GM12873 (cell line): ENCODE results near the gene SPAG4.

Experiments used
- TF ChIP-seq, protein P1 (sequence below): IDR thresholded peaks from 2 replicates; pipeline ENCODE4 v1.5.1; 2012; ENCODE audit warnings: low read depth, mild to moderate bottlenecking, moderate library complexity, low read length, control low read depth; ENCODE audit not compliant: insufficient read depth; ENCODE audit errors: missing control alignments

The SPAG4 gene

DNA sequence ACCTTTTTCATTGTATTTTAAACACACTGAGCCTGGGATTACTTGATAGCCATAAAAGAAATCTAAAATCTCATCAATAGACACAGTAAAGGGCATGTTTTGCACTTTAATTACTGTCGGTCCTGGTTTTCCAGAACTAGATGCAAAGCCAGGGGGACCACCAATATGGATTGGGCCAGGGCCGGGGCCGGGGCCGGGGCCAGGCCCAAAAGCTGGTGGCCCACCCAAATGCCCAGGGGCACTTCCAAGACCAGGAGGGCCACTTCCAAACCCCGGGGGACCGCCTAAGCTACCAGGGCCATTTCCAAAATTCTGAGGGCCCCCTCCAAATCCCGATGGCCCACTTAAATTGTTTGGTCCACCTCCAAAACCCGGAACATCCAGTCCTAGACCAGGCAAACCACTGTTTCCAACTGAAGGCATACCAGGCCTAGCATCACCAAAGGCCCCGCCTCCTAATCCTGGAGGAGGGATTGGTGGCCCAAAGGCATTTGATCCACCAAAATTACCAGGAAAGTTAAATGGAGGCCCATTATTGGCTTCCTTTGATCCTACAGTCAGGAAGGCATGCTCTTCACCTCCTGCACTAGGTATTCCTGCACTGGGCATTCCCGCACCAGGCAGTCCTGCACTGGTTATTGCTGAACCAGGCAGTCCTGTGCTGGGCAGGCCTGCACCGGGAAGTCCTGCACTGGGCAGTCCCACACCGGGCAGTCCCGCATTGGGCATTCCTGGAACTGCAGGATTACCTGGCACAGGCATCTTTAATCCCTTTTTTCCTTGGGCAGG lies 37.2 kb downstream of the SPAG4 start:
- TF ChIP-seq, protein P1, sequence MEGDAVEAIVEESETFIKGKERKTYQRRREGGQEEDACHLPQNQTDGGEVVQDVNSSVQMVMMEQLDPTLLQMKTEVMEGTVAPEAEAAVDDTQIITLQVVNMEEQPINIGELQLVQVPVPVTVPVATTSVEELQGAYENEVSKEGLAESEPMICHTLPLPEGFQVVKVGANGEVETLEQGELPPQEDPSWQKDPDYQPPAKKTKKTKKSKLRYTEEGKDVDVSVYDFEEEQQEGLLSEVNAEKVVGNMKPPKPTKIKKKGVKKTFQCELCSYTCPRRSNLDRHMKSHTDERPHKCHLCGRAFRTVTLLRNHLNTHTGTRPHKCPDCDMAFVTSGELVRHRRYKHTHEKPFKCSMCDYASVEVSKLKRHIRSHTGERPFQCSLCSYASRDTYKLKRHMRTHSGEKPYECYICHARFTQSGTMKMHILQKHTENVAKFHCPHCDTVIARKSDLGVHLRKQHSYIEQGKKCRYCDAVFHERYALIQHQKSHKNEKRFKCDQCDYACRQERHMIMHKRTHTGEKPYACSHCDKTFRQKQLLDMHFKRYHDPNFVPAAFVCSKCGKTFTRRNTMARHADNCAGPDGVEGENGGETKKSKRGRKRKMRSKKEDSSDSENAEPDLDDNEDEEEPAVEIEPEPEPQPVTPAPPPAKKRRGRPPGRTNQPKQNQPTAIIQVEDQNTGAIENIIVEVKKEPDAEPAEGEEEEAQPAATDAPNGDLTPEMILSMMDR: no peak

DNA sequence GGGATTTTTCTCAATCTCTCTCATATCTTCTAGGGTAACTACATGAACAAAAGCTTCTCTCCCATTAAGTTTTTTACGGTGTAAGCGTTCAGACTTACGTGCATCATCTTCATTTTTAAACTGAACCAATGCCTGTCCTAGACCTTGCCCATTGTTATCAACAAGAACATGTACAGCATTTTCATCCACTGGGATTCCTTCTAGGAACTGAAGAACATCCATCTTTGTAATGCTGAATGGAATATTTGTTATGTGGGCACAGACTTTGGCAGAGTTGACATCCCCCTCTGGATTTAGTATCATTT lies 37.8 kb downstream of the SPAG4 start:
- TF ChIP-seq, protein P1: no peak

DNA sequence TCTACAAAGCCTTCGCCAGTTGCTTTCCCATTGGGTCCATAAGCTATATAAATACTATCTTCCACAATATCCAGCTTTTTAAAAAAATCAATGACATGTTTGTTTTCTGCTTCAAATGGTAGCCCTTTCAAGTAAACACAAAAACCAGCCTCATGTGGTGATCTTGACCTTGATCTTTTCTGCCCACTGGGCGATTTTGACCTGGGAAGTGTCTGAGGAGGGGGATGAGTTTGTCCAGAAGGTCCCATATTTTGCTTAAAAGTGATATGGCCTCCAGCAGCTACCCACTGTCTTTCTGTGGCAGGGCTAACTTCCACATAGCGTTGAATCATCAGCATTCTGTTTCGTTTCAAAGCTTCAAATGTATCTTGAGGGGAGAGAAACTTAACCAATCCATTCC lies 38.3 kb downstream of the SPAG4 start:
- TF ChIP-seq, protein P1: no peak

DNA sequence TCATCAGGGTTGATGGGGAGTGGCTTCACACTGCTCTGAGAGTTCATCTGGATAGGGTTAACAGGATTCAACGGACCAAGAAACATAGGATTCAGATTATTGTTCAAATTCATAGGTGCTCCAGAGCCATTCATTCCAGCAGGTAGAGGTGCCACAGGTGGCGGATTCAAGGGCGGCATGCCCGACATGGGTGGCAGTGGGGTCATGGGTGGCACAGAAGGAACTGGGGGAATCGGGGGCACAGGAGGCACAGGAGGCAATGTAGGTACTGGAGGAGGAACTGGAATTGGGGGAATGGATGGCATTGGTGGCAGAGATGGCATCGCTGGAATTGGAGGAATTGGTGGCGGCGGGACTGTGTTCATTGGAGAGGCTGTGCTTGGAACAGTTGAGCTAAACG lies 38.8 kb downstream of the SPAG4 start:
- TF ChIP-seq, protein P1: no peak

DNA sequence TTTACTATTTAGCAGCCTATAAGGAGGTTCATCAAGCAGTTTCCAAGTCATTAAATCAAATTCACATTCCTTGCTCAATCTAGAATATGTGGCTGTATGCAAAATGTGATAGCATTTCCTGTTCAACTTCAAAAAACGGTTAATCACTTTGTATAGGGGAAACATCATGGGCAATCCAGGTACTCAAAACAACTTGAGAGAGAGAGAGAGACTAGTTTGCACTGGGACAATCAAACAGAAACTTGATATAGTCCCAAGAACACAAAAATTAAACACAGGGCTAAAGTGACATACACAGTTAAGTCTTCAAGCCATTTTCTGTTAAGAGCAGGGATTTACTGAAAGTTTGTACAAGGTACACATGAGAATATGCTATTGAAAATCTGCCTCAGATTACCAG lies 41.6 kb downstream of the SPAG4 start:
- TF ChIP-seq, protein P1: no peak

DNA sequence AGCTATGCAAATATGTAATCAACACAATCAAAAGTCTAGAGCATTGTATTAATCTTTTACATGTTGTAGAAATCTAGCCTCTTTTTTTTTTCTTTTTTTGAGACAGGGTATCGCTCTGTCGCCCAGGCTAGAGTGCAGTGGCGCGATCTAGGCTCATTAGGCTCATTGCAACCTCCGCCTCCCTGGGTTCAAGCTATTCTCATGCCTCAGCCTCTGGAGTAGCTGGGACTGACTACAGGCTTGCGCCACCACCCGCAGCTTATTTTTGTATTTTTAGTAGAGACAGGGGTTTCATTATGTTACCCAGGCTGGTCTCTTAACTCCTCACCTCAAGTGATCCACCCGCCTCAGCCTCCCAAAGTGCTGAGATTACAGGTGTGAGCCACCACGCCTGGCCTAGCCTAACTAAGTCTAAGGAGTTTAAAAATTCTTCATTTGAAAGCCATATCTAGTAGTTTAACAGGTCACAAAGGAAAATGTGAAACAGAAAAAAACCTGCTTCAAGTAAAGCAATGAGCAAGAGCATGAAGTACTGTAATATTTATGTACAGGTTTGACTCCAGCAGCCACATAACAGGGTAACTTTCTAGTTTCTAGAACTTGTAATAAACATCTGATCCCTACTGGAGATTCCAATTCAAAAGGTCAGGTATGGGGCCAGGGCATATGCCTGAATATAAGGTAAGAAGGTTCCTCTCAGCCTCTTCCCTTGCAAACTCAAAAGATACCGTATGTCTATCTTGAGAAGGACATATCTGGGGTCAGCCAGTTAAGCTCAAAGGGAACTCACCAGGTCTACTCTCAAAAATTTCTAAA lies 44.7 kb downstream of the SPAG4 start:
- TF ChIP-seq, protein P1: no peak

DNA sequence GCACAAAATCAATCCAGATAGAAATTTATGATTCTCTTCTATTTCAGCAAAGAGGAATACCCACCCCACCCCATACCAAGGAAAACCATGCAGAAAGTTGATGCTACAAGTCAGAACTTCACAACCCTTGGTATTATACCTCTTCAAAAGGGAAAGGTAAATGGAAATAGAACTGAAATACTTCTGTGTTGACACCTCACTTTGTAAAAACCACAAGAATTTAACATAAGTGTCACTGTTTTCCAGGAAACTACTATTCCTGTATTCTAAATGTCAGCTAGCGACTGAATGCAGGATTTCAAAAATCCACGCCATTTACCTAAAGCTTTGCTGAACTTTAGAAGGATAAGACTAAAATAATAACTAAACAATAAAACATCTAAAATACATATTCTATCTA lies 45.4 kb downstream of the SPAG4 start:
- TF ChIP-seq, protein P1: no peak
